ENCODE results near the gene FAM20A.
A peak's percentile ranks its signal among the peaks of the same experiment; 100 is the strongest.
"Not testable (repeated sequence)": the region's sequence is repeated elsewhere in the genome, so short reads cannot be mapped to it uniquely, and the experiment has no call there.

Gene FAM20A

GRCh38 chr17:68512247-68512959, 88.8 kb downstream of the FAM20A start, which contains the start of gene PRKAR1A:
Gene PRKAR1A (plus strand): TSS chr17:68512430. CDS start chr17:68515400, 2,970 bp downstream.
- peak; percentile 95 for ATAC-seq
- peaks cover 46% of the 10 kb centered on the region for H3K36me3 Mint-ChIP-seq
- peak; percentile 83 to 97 for DNase-seq (ENCODE audit: low spot score in 2 of 2)
- peak within 1 kb of the TSS; percentile 98 for H3K27ac Mint-ChIP-seq
- no peaks in the 10 kb centered on the region for H3K9me3 Mint-ChIP-seq
- peaks cover 54% of the 10 kb centered on the region for H3K4me1 Mint-ChIP-seq
- peak within 1 kb of the TSS; percentile 97 for H3K4me3 Mint-ChIP-seq

DNA sequence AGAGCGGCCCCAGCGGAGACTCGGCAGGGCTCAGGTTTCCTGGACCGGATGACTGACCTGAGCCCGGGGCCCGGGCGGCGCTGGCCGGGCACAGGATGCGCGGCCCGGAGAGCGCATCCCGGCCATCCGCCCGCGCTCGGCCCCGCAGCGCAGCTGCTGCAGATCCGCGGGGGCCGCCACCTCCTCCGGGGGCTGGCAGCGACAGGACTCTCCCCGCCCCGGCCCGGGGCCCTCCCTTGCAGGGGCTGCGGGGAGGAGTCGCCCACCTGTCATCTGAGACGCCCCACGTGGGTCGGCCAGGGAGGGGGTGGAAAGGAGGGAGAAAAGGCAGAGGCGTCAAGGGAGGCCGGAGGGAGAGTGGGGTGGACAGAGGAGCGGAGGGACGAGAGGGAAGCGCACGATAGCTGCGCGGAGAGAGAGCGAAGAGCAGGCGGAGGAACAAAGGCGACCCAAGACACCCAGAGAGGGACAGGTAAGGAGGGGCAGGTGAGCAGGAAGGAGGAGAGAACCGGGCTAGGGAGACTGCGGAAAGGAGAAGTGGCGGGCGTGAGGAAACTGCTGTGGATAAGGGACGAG, 89.4 kb downstream of the FAM20A start:
- H3K4me1 Mint-ChIP-seq = peaks cover 54% of the 10 kb centered on the region
- DNase-seq (ENCODE audit: low spot score in 2 of 2) (peak; percentile 51 to 90), ATAC-seq (peak; percentile 71)
- no peaks in the 10 kb centered on the region for H3K9me3 Mint-ChIP-seq
- peak overlapping the region; percentile 98 for H3K27ac Mint-ChIP-seq
- H3K36me3 Mint-ChIP-seq = peaks cover 40% of the 10 kb centered on the region
- H3K4me3 Mint-ChIP-seq = peak overlapping the region; percentile 97

DNA sequence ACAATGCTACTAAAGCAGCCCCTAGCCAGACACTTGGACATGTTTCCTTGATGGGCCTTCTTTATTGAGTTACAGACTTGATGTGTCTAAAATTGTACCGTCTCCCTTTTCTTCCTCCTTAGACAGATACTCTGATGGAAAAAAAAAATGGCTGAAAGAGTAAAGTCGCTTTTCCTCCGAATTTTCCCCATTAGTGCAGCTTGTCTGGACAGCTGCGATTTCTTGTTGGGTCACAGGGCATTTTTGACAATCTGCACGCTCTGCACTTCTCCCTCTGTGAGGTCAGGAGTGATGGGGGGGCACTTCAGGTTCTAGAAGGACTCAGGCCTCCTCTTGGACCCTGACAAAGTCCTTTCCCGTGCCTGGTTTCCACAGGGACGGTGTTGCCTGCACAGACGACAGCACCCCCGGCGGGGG, 89.9 kb downstream of the FAM20A start:
- H3K27ac Mint-ChIP-seq = peak overlapping the region; percentile 98
- peaks cover 52% of the 10 kb centered on the region for H3K4me1 Mint-ChIP-seq
- H3K9me3 Mint-ChIP-seq = no peaks in the 10 kb centered on the region
- ATAC-seq (no peak), DNase-seq (ENCODE audit: low spot score in 2 of 2) (no peak)
- peaks cover 35% of the 10 kb centered on the region for H3K36me3 Mint-ChIP-seq
- peak overlapping the region; percentile 97 for H3K4me3 Mint-ChIP-seq

DNA sequence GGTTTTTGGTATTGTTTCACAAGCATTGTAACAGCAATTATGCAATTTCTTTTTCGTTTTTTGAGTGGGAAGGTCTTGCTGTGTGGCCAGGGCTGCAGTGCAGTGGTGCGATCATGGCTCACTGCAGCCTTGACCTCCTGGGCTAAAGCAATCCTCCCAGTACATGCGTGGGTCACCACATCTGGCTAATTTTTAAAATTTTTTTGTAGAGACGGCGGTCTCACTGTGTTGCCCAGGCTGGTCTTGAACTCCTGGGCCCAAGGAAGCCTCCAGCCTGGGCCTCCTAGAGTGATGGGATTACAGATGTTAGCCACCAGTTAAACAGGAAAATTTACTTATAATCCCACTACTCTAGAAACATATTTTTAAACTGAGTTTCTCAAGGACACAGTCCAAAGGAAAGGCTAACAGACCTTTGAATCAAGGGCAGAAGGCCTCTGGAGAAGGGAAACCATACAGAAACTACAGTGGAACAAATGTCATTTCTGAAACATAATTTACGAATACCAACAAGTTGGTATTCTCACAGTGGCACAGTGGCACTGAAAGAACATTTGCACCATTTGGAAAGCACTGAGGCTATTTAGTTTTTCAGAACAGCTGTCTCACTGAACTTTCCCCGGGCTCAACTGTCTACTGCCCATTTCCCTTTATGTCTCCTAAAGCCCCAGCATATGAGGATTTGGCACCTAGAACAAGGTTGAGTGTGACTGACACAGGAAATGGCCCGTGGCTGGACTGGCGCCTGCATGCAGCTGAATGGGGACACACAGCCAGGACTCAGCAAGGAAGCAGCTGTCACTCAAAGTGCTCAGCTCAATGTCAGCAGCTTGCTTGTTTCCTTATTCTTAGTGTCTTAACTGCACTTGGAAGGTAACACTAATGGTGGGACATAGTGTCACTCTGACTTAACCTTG, 91.8 kb downstream of the FAM20A start:
- no peak for DNase-seq (ENCODE audit: low spot score in 2 of 2)
- ATAC-seq = no peak
- peak overlapping the region; percentile 6 for H3K27ac Mint-ChIP-seq

DNA sequence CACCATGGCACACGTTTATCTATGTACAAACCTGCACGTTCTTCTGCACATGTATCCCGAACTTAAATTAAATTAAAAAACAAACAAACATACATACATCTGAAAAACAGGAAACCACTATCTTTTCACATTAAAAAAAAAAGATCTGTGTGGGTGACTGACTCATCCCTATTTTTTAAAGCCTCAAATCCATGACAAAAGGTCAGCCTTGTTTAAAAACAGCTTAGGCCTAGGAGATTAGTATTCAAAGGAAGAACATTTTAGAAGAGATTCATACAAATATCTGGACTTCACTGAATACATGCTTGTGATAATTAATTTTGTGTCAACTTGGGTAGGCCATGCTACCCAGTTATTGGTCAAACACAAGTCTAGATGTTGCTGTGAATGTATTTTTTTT, 93.6 kb downstream of the FAM20A start:
- Mint-ChIP-seq H3K4me1 (peaks cover 21% of the 10 kb centered on the region), H3K4me3 (no peak overlapping the region), H3K9me3 (no peaks in the 10 kb centered on the region), H3K27ac (no peak overlapping the region), H3K36me3 (peaks cover 8% of the 10 kb centered on the region)
- ATAC-seq (no peak), DNase-seq (ENCODE audit: low spot score in 2 of 2) (no peak)

More for the DNA sequence above, 91.8 kb downstream of the FAM20A start:
- peaks cover 16% of the 10 kb centered on the region for H3K36me3 Mint-ChIP-seq
- no peaks in the 10 kb centered on the region for H3K9me3 Mint-ChIP-seq
- H3K4me3 Mint-ChIP-seq = no peak overlapping the region
- peaks cover 36% of the 10 kb centered on the region for H3K4me1 Mint-ChIP-seq

DNA sequence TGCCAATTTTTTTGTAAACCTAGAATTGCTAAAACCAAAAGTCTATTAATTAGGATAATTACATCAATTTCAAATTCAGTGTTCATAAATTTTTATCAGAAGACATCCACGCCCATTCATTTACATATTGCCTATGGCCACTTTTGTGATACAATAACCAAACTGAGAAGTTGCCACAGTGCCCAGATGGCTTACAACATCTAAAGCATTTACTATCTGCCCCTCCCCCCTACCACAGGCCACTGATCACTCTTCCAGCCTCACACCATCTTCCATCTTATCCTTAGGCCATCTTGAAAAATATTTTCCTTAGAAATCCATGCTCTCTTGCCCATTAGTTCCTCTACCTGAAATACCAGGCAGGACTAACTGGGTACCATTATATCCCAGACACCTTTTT, 95.2 kb downstream of the FAM20A start:
- no peak overlapping the region for H3K4me3 Mint-ChIP-seq
- ATAC-seq (no peak), DNase-seq (ENCODE audit: low spot score in 2 of 2) (no peak)
- no peaks in the 10 kb centered on the region for H3K36me3 Mint-ChIP-seq
- peaks cover 27% of the 10 kb centered on the region for H3K4me1 Mint-ChIP-seq
- no peak overlapping the region for H3K27ac Mint-ChIP-seq
- H3K9me3 Mint-ChIP-seq = no peaks in the 10 kb centered on the region

DNA sequence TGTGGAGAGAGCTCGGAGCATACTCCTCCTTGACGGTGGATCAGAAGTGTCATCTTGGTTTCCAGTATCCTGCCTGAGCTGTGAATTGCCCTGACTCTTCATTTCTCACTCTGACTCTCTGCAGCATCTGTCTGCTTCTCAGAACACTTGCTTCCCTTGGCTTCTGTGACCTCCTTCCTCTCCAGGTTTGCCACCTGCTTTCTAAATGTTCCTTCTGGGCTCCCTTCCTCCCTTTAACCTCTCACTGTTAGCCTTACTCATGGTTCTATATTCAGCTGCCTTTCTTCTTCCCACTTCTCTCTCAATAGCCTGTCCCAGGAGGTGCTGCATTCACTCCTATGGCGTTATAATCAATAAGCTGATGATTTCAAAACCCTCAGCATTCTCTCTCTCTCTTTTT, 100.1 kb downstream of the FAM20A start:
- Mint-ChIP-seq H3K9me3 (no peaks in the 10 kb centered on the region), H3K4me3 (no peak overlapping the region), H3K4me1 (peaks cover 29% of the 10 kb centered on the region), H3K36me3 (no peaks in the 10 kb centered on the region), H3K27ac (no peak overlapping the region)
- DNase-seq (ENCODE audit: low spot score in 2 of 2) = no peak
- no peak for ATAC-seq

- no peak overlapping the region for H3K4me3 Mint-ChIP-seq
- H3K27ac Mint-ChIP-seq = no peak overlapping the region
- H3K36me3 Mint-ChIP-seq = no peaks in the 10 kb centered on the region
- peaks cover 29% of the 10 kb centered on the region for H3K4me1 Mint-ChIP-seq
- DNase-seq (ENCODE audit: low spot score in 2 of 2) = no peak
- H3K9me3 Mint-ChIP-seq = no peaks in the 10 kb centered on the region
- no peak for ATAC-seq
Measured at GRCh38 chr17:68499587-68499986, 101.6 kb downstream of the FAM20A start.

DNA sequence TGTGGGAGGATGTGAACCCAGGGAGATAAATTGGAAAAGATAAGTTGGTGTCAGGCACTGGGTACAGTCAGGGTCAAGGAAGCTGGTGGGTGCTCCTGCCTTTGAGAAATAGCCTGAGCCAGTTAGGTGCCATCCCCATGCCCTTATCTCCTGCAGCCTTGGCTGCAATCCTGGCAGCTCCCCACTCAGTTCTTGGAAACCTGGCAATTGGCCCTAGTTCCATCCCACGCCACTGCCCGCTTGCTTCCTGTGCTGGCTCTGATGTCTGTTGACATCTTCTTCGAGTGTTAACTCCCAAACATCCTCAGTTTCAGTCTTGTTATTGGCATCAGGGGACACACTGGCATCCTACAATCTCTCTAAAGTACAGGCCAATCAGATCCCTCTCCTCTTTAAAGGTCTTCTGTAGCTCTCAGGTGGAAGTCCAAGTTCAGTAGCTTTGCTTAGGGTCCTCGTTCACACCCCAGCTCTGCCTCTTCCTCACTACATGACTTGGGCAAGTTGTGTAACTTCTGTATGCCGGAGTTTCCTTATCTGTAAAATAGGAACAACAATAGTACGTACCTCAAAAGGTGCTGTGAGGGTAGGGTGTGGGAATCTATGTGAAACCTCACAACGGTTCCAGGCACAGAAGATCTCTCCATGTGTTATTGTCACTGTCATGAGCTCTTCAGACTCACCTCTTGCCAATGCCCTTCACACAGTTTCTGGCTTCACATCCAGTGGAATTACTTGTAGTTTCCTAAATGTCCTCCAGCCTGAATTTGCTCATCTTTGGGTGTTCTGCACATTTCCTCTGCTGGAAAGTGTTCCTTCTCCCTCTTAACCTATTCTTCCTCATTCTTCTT, 102.5 kb downstream of the FAM20A start:
- DNase-seq (ENCODE audit: low spot score in 2 of 2) = no peak
- Mint-ChIP-seq H3K36me3 (no peaks in the 10 kb centered on the region), H3K4me1 (peaks cover 29% of the 10 kb centered on the region), H3K27ac (peak overlapping the region; percentile 67), H3K4me3 (peak overlapping the region; percentile 41), H3K9me3 (no peaks in the 10 kb centered on the region)
- ATAC-seq = no peak

GRCh38 chr17:68497885-68498319, 103.3 kb downstream of the FAM20A start:
- no peaks in the 10 kb centered on the region for H3K9me3 Mint-ChIP-seq
- DNase-seq (ENCODE audit: low spot score in 2 of 2) (no peak), ATAC-seq (peak; percentile 64)
- peak overlapping the region; percentile 67 for H3K27ac Mint-ChIP-seq
- H3K4me1 Mint-ChIP-seq = peaks cover 29% of the 10 kb centered on the region
- peak overlapping the region; percentile 41 for H3K4me3 Mint-ChIP-seq
- no peaks in the 10 kb centered on the region for H3K36me3 Mint-ChIP-seq

DNA sequence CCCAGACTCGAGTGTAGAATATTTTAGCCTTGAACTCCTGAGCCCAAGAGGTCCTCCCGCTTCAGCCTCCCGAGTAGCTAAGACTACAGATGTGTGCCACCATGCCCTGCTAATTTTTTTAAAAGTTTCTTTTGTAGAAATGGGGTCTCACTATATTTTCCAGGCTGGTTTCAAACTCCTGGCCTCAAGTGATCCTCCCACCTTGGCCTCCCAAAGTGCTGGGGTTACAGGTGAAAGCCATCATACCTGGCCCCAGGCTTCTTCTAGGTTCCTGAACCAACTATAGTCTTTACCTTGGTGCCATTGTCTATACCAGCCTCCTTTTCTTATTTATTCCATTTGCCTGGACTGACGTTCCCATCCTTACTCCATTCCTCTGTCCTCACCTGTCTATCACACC, 106.1 kb downstream of the FAM20A start:
- H3K36me3 Mint-ChIP-seq = no peaks in the 10 kb centered on the region
- H3K27ac Mint-ChIP-seq = no peak overlapping the region

GRCh38 chr17:68492394-68493054, 108.6 kb downstream of the FAM20A start:
- Mint-ChIP-seq H3K4me1 (peaks cover 22% of the 10 kb centered on the region), H3K27ac (peak overlapping the region; percentile 46)
- not testable (repeated sequence) for ATAC-seq; DNase-seq (ENCODE audit: low spot score in 2 of 2); H3K9me3 Mint-ChIP-seq; H3K36me3 Mint-ChIP-seq; H3K4me3 Mint-ChIP-seq

More for the DNA sequence above, 106.1 kb downstream of the FAM20A start:
- DNase-seq (ENCODE audit: low spot score in 2 of 2) = no peak
- Mint-ChIP-seq H3K4me3 (no peak overlapping the region), H3K9me3 (no peaks in the 10 kb centered on the region), H3K4me1 (peaks cover 30% of the 10 kb centered on the region)
- ATAC-seq = no peak

DNA sequence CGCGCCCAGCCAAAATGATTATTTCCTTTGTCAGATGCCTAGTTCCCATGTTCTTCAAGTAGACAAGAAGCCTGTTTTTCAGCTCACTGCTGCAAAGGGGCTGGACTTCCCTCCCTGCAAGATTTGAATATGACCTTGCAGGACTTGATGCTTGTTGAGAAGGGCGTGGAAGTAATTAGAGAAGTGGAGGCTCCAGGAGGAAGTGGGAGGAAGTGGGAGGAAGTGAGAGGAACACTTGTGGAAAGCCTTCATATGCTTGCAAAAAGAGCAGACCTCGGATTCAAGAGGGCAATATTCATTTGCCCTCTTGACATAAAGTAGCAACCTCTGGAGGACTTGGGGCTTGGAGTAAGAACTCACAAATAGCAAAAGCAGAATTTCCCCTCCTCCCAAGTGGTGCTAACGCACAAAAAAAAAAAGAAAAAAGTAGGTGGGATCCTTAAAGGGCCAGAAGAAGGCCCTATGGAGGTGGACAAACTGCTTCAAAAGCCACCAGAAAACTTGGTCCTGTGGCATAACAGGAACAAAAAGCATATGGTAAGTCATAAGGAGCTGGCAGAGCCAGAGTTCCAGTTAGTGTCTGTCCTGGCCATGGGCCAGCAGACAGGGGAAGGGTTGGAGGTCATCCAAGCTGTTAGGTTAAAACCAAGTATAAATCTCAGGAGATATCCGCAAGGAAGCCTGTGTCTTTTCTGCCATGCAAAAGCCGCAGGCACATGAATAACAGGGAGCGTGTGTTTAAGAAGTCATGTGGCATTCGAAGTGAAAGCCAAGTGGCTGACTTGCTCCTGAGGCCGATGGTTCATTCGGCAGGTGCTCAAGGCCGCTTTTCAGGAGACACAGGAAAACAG, 109.6 kb downstream of the FAM20A start:
- peaks cover 5% of the 10 kb centered on the region for H3K36me3 Mint-ChIP-seq
- ATAC-seq (no peak), DNase-seq (ENCODE audit: low spot score in 2 of 2) (no peak)
- peaks cover 24% of the 10 kb centered on the region for H3K4me1 Mint-ChIP-seq
- peak overlapping the region; percentile 46 for H3K27ac Mint-ChIP-seq
- H3K9me3 Mint-ChIP-seq = no peaks in the 10 kb centered on the region
- H3K4me3 Mint-ChIP-seq = no peak overlapping the region

All from stimulated activated effector memory CD8-positive, alpha-beta T cell treated with anti-CD3 and anti-CD28 coated beads, Interleukin-12 subunit alpha, Interleukin-12 subunit beta, amount 100 ng/mL, for 72 hours (primary cell).